Activated CD8-positive, alpha-beta T cell treated with anti-CD3 and anti-CD28 coated beads for 36 hours (primary cell): ENCODE data around the gene DEGS2. TPM values are rescaled to one million over a fixed set of nuclear protein-coding genes. Genes with fewer than 3 reads are reported as not detected.

ENCODE experiments used
- ATAC-seq: fragments of 200-7000 bp; cut with Tn5 transposase; one replicate; pipeline ENCODE4 v1.10.0; 2021; ENCODE audit warnings: mild to moderate bottlenecking, moderate library complexity
- CTCF ChIA-PET: fragments of 350-600 bp; sonication (Branson Sonifier 250); formaldehyde crosslinking; loops from one replicate; lab custom pipeline; 2021; ENCODE audit warnings: antibody characterized with exemption; lab: Charles Lee
- POLR2A ChIA-PET: fragments of 350-600 bp; sonication (Branson Sonifier 250); formaldehyde crosslinking; loops from one replicate; lab custom pipeline; 2021; ENCODE audit warnings: antibody characterized with exemption; lab: Charles Lee
- DNase-seq: peaks from one replicate; pipeline ENCODE4 v3.0.0-alpha.2; 2020
- H3K27ac Mint-ChIP-seq: one replicate; pipeline ENCODE4 v1.8.0; 2021; ENCODE audit warnings: mild to moderate bottlenecking, mixed read lengths
- H3K27me3 Mint-ChIP-seq: one replicate; pipeline ENCODE4 v1.8.0; 2021; ENCODE audit warnings: mixed read lengths
- H3K36me3 Mint-ChIP-seq: one replicate; pipeline ENCODE4 v1.8.0; 2021; ENCODE audit warnings: low read depth, mixed read lengths
- H3K4me1 Mint-ChIP-seq: one replicate; pipeline ENCODE4 v1.8.0; 2021; ENCODE audit warnings: low read depth, mixed read lengths
- H3K4me3 Mint-ChIP-seq: one replicate; pipeline ENCODE4 v1.8.0; 2021; ENCODE audit warnings: mild to moderate bottlenecking, moderate library complexity, mixed read lengths
- H3K9me3 Mint-ChIP-seq: one replicate; pipeline ENCODE4 v1.8.0; 2021; ENCODE audit warnings: mixed read lengths
- intact Hi-C: fragments of 100-400 bp; cut with micrococcal nuclease; formaldehyde crosslinking; loops from one replicate; pipeline ENCODE4 v1.10.0; 2022
- total RNA-seq, 2 experiments: library from RNA; stranded (reverse); gene quantifications; one replicate each; pipeline ENCODE4 v1.2.3, GENCODE V29; 2021
- TF ChIP-seq, protein P1 (sequence below): fragments of 200-600 bp; IDR thresholded peaks from one replicate; pipeline ENCODE4 v1.8.0; 2022; ENCODE audit warnings: antibody characterized with exemption, mild to moderate bottlenecking

Gene DEGS2
- total RNA-seq, 2 experiments from 2014 or later: 2.6 to 3.1 TPM

GRCh38 chr14:100121643-100122480 lies 37.6 kb downstream of the DEGS2 start:
- no peak overlapping the region for H3K4me3 Mint-ChIP-seq
- peaks cover 24% of the 10 kb centered on the region for H3K4me1 Mint-ChIP-seq
- TF ChIP-seq, protein P1, sequence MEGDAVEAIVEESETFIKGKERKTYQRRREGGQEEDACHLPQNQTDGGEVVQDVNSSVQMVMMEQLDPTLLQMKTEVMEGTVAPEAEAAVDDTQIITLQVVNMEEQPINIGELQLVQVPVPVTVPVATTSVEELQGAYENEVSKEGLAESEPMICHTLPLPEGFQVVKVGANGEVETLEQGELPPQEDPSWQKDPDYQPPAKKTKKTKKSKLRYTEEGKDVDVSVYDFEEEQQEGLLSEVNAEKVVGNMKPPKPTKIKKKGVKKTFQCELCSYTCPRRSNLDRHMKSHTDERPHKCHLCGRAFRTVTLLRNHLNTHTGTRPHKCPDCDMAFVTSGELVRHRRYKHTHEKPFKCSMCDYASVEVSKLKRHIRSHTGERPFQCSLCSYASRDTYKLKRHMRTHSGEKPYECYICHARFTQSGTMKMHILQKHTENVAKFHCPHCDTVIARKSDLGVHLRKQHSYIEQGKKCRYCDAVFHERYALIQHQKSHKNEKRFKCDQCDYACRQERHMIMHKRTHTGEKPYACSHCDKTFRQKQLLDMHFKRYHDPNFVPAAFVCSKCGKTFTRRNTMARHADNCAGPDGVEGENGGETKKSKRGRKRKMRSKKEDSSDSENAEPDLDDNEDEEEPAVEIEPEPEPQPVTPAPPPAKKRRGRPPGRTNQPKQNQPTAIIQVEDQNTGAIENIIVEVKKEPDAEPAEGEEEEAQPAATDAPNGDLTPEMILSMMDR: no peak
- DNase-seq (no peak), ATAC-seq (no peak)
- H3K9me3 Mint-ChIP-seq: no peaks in the 10 kb centered on the region
- H3K27me3 Mint-ChIP-seq: no peaks in the 10 kb centered on the region
- CTCF ChIA-PET: interaction anchor here (1.4 to 2.1 kb wide), 3 partner anchors 14 to 55 kb away, joined by 3 to 5 read pairs (median 5); no protein-coding TSS in a partner anchor
- POLR2A ChIA-PET: interaction anchor here (3.9 kb wide), 1 partner anchor 9 kb away, joined by 17 read pairs; no protein-coding TSS in a partner anchor
- peaks cover 44% of the 10 kb centered on the region for H3K36me3 Mint-ChIP-seq
- intact Hi-C loops: no loop called here
- peak overlapping the region; percentile 30 for H3K27ac Mint-ChIP-seq

DNA sequence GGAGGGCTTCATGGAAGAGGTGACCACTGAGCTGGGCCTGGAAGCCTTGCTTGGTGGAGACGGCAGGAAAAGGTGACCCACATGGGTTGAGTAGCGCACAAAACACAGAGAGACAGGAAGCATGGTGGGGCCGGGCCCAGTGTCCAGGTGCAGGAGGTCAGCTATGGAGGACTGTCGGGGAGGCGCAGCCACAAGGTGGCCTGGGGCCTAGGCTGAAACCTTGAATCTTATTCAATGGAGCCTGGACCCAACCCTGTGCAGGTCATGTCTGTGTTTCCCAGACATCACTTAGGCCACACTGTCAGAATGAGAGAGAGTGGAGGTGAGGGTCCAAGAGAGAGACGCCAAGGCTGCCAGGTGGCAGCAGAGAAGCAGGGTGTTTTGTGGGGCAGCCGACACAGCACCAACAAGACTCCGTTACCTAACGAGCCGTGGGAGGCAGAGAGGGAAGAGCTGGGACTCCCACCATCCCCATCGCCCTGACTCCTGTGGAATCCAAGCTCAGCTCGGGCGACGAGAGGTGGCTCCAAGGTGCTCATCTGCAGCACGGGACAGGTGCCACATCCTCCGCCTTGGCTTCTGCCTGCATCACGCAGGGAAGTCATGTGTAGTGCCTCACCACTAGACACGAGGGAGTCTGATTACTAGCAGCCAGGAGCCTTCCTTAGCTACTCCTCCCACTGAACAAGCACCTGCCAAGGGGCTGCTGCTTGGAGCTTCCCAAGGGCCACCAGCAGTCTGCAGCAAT lies 38.7 kb downstream of the DEGS2 start:
- TF ChIP-seq, protein P1: no peak
- no peaks in the 10 kb centered on the region for H3K27me3 Mint-ChIP-seq
- peak overlapping the region; percentile 66 for H3K27ac Mint-ChIP-seq
- H3K4me1 Mint-ChIP-seq: peaks cover 30% of the 10 kb centered on the region
- ChIA-PET POLR2A (interaction anchor here (1.4 to 3.9 kb wide), 2 partner anchors 10 to 18 kb away, joined by 3 to 17 read pairs; no protein-coding TSS in a partner anchor), CTCF (interaction anchor here (0.8 to 2.1 kb wide), 3 partner anchors 13 to 26 kb away, joined by 3 to 5 read pairs (median 5); no protein-coding TSS in a partner anchor)
- peaks cover 49% of the 10 kb centered on the region for H3K36me3 Mint-ChIP-seq
- ATAC-seq (no peak), DNase-seq (no peak)
- no peak overlapping the region for H3K4me3 Mint-ChIP-seq
- H3K9me3 Mint-ChIP-seq: no peaks in the 10 kb centered on the region
- intact Hi-C loops: no loop called here

DNA sequence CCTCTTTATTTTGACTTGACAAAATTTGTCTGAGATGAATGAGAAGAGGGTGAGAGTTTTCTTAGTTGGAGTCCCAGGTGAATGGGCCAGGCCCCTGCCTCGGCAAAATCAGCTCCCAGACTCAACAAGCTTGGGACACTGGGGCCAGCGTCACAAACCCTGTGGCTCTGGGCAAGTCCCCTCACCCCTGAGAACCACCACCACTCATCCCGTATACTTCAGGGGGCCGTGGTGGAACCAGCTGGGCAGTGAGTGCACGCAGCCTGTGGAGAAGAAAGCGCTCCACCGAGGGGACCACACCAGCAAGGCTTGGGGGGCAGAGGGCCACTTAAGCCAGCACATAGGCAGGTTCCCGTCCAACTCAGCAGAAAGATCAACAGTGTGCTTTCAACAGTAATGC lies 40.2 kb downstream of the DEGS2 start:
- H3K4me3 Mint-ChIP-seq: no peak overlapping the region
- TF ChIP-seq, protein P1: no peak
- ATAC-seq (no peak), DNase-seq (no peak)
- no peaks in the 10 kb centered on the region for H3K9me3 Mint-ChIP-seq
- peaks cover 32% of the 10 kb centered on the region for H3K4me1 Mint-ChIP-seq
- peak overlapping the region; percentile 86 for H3K27ac Mint-ChIP-seq
- intact Hi-C loops: no loop called here
- H3K36me3 Mint-ChIP-seq: peaks cover 39% of the 10 kb centered on the region
- ChIA-PET POLR2A (interaction anchor here (0.8 to 3.9 kb wide), 2 partner anchors 11 to 66 kb away, joined by 3 to 17 read pairs; no protein-coding TSS in a partner anchor), CTCF (interaction anchor here (1.3 to 4.4 kb wide), 3 partner anchors 11 to 74 kb away, joined by 4 to 38 read pairs (median 5); no protein-coding TSS in a partner anchor)
- H3K27me3 Mint-ChIP-seq: no peaks in the 10 kb centered on the region

GRCh38 chr14:100118396-100119011 lies 40.9 kb downstream of the DEGS2 start:
- Mint-ChIP-seq H3K27ac (peak overlapping the region; percentile 86), H3K4me3 (no peak overlapping the region), H3K9me3 (no peaks in the 10 kb centered on the region), H3K4me1 (peaks cover 32% of the 10 kb centered on the region), H3K36me3 (peaks cover 35% of the 10 kb centered on the region), H3K27me3 (no peaks in the 10 kb centered on the region)
- DNase-seq (peak; percentile 21), ATAC-seq (peak; percentile 47)
- ChIA-PET POLR2A (interaction anchor here (0.7 to 1.2 kb wide), 4 partner anchors 10 to 67 kb away, joined by 3 to 5 read pairs (median 3); no protein-coding TSS in a partner anchor), CTCF (interaction anchor here (0.8 to 4.4 kb wide), 4 partner anchors 11 to 75 kb away, joined by 4 to 38 read pairs (median 6); no protein-coding TSS in a partner anchor)
- TF ChIP-seq, protein P1: no peak
- intact Hi-C loops: no loop called here
